Activated CD8-positive, alpha-beta memory T cell treated with anti-CD3 and anti-CD28 coated beads, Interleukin-2, amount 50 U/mL, for 1 hour (primary cell): ENCODE measurements around the gene GSTM3.
"Not testable (repeated sequence)": the region's sequence is repeated elsewhere in the genome, so short reads cannot be mapped to it uniquely, and the experiment has no call there.

Experiments used
- DNase-seq: peaks from one replicate; pipeline ENCODE4 v3.0.0-alpha.2; 2020; ENCODE audit errors: extremely low read depth

GSTM3 gene

DNA sequence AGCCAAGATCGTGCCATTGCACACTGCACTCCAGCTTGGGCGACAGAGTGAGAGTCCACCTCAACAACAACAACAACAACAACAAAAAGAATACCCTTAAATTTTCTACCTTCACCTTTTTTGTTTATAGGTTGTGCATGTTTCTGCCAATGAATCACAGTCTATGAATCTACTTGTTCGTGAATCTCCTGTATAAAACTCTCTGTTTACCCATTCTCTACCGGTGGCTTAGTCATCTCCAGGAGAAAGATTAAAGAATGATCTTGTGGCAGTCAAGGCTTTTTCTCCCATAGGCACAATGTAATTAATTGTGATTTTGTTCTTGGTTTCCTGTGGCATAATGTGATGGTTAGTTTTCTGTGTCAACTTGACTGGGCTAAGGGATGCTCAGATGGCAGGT lies 43.0 kb downstream of the GSTM3 start:
- not testable (repeated sequence) for DNase-seq

DNA sequence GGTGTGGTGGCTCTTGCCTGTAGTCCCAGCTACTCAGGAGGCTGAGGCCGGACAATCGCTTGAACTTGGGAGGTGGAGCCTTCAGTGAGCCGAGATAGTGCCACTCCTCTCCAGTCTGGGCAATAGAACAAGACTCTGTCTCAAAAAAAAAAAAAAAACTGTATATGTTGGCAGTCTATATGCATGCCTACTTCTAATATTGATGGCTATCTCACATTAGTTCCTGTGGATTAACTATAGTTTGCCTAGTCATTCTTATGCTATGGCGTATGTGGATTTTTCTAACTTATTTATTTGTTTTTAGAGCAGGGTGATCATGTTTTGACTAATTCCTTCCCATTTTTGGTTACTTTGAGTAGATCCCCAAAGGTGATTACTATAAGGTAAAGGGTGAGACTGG lies 43.8 kb downstream of the GSTM3 start:
- no peak for DNase-seq

DNA sequence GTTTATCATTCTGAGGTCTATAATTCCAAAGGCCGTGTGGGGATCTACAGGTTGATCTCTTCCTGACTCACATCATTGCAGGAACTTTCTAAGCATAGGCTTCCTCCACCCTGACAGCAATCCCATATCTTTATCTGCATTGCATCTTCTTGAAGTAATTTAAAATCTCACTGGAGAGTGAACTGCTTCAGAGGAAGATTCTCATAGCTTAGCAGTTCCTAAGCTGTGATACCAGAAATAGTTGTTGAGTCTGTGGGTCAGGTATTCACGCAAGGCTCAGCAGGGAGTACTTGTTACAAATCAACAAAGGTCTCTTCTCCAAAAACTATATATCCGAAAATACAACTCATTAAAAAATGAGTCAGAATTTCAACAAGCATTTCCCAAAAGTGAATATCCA lies 45.7 kb downstream of the GSTM3 start:
- DNase-seq, result not testable (repeated sequence)

DNA sequence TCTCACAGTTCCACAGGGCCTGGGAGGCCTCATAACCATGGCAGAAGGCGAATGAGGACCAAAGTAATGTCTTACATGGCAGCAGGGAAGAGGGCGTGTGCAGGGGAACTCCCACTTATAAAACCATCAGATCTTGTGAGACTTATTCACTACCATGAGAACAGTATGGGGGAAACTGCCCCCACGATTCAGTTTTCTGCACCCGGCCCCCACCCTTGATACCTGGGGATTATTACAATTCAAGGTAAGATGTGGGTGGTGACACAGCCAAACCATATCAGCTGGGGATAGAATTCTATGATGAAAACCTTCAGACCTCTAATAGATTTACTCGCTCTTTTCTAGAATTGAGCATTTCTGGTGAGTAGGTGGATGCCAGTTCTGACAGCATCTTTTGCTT lies 46.4 kb downstream of the GSTM3 start:
- not testable (repeated sequence) for DNase-seq

DNA sequence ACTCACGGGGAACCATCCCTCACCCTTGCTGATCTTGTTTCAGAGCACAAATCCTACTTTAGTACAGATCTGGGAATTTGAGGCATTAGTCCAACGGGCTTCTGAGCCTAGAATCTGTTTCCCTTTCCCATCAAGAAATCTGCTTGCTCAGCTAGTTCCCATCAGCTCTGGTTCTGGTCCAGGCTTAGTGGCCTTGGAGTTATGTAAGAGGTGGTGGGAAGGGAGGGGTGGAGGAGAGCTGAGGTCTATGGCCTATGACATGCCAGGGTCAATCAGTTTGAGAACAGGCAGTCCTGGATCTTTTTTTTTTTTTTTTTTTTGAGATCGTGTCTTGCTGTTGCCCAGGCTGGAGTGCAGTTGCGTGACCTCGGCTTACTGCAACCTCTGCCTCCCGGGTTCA lies 49.1 kb downstream of the GSTM3 start:
- DNase-seq, result no peak

DNA sequence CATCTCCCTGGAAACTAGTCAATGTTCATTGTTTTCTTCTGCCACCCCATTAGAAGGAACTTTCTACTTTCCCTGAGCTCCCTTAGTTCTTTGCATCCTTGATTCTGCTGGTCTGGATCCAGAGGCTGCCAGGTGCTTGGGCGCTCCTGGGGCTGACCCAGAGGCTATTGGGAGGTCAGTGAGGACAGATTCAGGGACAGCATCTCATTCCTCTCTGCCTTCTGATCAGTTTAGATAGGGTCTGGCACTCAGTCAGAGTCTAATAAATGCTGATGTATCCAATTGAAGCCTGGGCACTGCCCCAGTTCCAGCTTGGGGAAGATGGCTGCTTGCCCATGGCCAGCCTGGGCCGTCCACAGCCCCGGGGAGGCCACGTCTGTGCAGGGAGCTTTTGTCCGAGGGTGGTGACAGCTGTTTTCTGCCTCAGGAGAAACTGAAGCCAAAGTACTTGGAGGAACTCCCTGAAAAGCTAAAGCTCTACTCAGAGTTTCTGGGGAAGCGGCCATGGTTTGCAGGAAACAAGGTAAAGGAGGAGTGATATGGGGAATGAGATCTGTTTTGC lies 50.9 kb downstream of the GSTM3 start:
- DNase-seq, result no peak

DNA sequence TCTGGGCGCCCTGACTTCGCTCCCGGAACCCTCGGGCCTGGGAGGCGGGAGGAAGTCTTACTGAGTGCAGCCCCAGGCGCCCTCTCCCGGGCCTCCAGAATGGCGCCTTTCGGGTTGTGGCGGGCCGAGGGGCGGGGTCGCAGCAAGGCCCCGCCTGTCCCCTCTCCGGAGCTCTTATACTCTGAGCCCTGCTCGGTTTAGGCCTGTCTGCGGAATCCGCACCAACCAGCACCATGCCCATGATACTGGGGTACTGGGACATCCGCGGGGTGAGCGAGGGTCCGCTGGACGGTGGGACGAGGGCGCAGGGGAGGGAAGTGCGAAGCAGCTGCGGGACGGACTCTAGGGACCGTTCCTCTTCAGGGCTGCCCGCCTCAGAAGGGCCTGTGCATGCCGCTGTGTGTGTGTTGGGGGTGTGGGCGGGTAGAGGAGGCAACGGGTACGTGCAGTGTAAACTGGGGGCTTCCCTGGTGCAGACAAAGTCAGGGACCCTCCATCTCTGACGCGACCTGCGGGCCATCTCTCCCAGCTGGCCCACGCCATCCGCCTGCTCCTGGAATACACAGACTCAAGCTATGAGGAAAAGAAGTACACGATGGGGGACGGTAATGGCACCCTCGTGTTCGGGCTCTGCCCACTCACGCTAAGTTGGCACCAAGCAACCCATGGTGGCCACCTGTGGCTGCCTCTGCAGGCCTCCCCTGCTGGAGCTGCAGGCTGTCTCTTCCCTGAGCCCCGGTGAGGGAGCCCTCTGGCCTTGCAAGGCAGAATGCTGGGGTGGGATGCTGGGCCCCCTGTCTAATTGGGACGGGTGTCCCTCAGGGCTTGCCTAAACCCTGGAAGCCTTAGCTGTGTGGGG lies 53.0 kb downstream of the GSTM3 start, which contains the start of gene GSTM1:
Gene GSTM1 (plus strand): TSS at position 177 of the 859 bp plus-strand sequence. CDS start 57 bp downstream, at position 234.
- DNase-seq, result peak; percentile 49

DNA sequence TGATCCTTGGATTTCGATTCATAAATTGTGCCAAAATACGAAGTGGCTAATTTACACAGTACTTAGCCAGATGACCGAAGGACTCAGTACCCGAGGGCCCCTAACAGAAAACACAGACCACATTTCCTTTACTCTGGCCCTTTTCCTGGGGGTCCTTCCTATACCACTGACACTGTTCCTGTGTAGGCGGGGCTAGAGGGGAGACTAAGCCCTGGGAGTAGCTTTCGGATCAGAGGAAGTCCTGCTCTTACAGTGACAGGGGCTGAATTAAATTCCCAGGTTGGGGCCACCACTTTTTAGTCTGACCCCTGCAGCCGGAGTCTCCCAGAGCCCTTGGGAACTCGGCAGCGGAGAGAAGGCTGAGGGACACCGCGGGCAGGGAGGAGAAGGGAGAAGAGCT lies 53.7 kb downstream of the GSTM3 start:
- not testable (repeated sequence) for DNase-seq

DNA sequence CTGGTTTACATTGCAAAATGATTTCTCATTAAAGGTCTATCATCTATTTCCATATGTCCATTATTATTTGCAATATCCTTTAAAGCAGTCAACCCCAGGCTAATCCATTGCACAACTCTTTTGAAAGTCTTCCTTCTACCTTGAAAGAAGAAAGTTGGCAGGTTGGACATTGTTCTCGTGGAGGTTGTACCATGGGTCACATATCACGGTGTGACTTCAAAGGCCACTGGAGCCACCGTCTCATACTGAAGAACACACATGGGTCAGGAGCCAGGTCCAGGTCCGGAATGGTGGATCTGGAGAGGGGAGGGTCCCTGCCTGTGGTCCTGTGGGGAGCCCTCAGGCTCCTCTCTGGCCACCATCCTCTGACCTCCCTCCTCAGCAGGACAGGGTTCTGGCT lies 54.9 kb downstream of the GSTM3 start:
- DNase-seq, result not testable (repeated sequence)

DNA sequence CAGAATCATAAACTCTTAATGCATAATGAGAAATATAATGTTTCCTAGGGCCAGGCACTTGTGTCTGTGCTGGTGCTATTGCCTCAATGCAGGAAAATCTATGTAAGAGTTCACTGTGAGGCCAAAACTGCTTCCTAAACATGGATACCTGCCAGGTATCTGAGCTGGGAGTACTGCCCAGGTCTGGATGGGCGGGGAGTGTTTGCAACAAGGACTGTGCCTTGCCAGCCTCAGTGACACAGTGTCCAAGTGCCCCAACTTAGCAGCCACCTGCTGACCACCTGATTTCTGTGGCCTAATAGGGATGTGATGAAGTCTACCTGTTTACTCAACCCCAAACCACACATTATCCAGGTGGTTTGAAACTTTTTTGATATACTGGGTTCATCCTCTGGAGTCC lies 55.4 kb downstream of the GSTM3 start:
- DNase-seq, result not testable (repeated sequence)

DNA sequence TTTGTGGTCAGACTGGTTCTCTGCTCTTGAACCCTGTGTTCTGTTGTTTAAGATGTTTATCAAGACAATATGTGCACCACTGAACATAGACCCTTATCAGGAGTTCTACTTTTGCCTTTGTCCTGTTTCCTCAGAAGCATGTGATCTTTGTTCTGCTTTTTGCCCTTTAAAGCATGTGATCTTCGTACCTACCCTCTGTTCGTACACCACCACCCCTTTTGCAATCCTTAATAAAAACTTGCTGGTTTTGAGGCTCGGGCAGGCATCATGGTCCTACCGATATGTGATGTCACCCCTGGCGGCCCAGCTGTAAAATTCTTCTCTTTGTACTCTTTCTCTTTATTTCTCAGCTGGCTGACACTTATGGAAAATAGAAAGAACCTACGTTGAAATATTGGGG lies 56.1 kb downstream of the GSTM3 start:
- DNase-seq, result not testable (repeated sequence)
